ENCODE data around the gene KBTBD7. TPM values are rescaled to one million over a fixed set of nuclear protein-coding genes. Genes with fewer than 3 reads are reported as not detected.

KBTBD7 gene
- total RNA-seq: 10.6 to 14.3 TPM (median 11.2 TPM) in 3 replicates
- long read RNA-seq, full-length matches to known transcripts: 39 of 39 reads
- long read RNA-seq, partial matches to known transcripts: 0 of 39 reads
- long read RNA-seq, other reads (novel, unspliced or antisense): 0 of 39 reads

- peak within 1 kb of the TSS; percentile 96 for H3K27ac Mint-ChIP-seq (ENCODE audit: unreplicated experiment)
- peaks cover 11% of the 10 kb centered on the region for H3K36me3 Mint-ChIP-seq (ENCODE audit: low read depth)
- H3K4me1 Mint-ChIP-seq (ENCODE audit: low read depth): peaks cover 30% of the 10 kb centered on the region
- TF ChIP-seq CTCF (IDR thresholded peaks at IDR 0.05): peak; percentile 32
- no peaks in the 10 kb centered on the region for H3K27me3 Mint-ChIP-seq (ENCODE audit: low read depth)
- H3K4me3 Mint-ChIP-seq (ENCODE audit: unreplicated experiment): peak within 1 kb of the TSS; percentile 86
- H3K9me3 Mint-ChIP-seq (ENCODE audit: low read depth): peaks cover 11% of the 10 kb centered on the region
- peak; percentile 97 for DNase-seq (ENCODE audit: low spot score)
These were observed at the start of gene KBTBD7 for GRCh38 chr13:41193919-41194824. Gene KBTBD7, minus strand, starts transcription at chr13:41194569. Its CDS starts 312 bp downstream, at chr13:41194257.

GRCh38 chr13:41241626-41242025 is 47.3 kb upstream of the KBTBD7 start:
- H3K4me3 Mint-ChIP-seq (ENCODE audit: unreplicated experiment): no peak overlapping the region
- H3K27me3 Mint-ChIP-seq (ENCODE audit: low read depth): no peaks in the 10 kb centered on the region
- no peaks in the 10 kb centered on the region for H3K9me3 Mint-ChIP-seq (ENCODE audit: low read depth)
- DNase-seq (ENCODE audit: low spot score): no peak
- no peak overlapping the region for H3K27ac Mint-ChIP-seq (ENCODE audit: unreplicated experiment)
- H3K36me3 Mint-ChIP-seq (ENCODE audit: low read depth): peaks cover 3% of the 10 kb centered on the region
- peaks cover 9% of the 10 kb centered on the region for H3K4me1 Mint-ChIP-seq (ENCODE audit: low read depth)
- no peak for TF ChIP-seq CTCF (IDR thresholded peaks at IDR 0.05)

DNA sequence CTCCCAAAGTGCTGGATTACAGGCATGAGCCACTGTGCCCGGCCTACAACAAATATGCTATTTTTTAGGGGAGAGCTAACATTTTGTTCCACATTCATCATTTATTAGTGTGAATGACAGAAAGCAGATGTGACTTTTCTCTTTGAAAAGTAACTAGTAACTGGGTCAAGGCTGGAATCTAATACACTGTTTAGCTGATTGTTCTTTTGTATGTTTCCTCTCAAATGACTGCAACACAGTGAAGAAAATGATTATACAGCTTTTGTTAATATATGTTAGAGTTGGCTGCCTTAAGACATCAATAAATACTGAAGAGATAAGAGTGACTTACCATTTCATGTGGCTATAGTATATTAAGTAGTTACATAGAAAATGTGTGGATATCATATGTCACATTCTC is 42.0 kb upstream of the KBTBD7 start:
- H3K36me3 Mint-ChIP-seq (ENCODE audit: low read depth): peaks cover 8% of the 10 kb centered on the region
- H3K27me3 Mint-ChIP-seq (ENCODE audit: low read depth): no peaks in the 10 kb centered on the region
- no peak for TF ChIP-seq CTCF (IDR thresholded peaks at IDR 0.05)
- peaks cover 3% of the 10 kb centered on the region for H3K4me1 Mint-ChIP-seq (ENCODE audit: low read depth)
- no peak overlapping the region for H3K27ac Mint-ChIP-seq (ENCODE audit: unreplicated experiment)
- peaks cover 4% of the 10 kb centered on the region for H3K9me3 Mint-ChIP-seq (ENCODE audit: low read depth)
- no peak for DNase-seq (ENCODE audit: low spot score)
- no peak overlapping the region for H3K4me3 Mint-ChIP-seq (ENCODE audit: unreplicated experiment)

DNA sequence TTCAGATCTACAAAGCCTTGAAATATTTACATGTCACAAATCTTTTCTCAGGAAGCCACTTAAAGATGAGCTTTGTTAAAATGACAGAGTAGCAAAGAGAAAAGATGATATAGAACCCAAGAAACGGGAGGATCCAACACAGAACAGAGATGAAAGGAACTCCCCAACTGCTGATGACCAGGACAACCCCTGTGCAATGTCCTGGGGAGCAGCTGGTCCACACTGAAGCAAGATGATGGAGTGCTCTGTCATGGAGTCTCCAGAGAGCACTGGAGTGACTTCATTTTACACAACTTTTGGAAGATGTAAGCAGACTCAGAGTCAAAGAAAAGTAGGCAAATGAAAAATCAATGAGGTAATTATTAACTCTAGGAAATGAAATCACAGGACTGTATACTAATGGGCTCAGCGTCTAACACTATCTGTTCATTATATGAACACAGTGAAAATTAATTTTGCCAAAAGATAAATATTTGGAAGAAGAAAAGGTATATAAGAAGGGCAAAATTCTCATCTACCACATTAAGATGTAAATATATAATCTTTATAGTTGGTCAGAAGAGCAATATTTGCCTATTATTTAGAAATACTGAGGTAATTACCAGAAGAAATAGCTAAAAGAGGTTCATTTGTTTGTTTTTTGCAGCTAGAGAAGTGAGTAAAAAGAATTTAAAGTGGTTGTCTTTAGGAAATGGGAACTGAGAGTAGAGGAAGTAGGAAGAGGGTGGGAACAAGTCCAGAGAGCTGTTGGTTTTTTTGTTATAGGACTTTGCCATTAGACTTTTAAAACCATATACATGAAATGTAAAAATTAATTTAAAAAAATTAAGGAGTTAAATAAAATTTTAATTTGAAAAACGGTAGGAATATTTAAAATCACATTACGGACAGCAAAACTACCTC is 38.5 kb upstream of the KBTBD7 start:
- DNase-seq (ENCODE audit: low spot score): no peak
- Mint-ChIP-seq H3K27me3 (ENCODE audit: low read depth) (no peaks in the 10 kb centered on the region), H3K4me3 (ENCODE audit: unreplicated experiment) (no peak overlapping the region), H3K36me3 (ENCODE audit: low read depth) (peaks cover 6% of the 10 kb centered on the region), H3K9me3 (ENCODE audit: low read depth) (peaks cover 4% of the 10 kb centered on the region), H3K27ac (ENCODE audit: unreplicated experiment) (no peak overlapping the region), H3K4me1 (ENCODE audit: low read depth) (peaks cover 3% of the 10 kb centered on the region)
- no peak for TF ChIP-seq CTCF (IDR thresholded peaks at IDR 0.05)

DNA sequence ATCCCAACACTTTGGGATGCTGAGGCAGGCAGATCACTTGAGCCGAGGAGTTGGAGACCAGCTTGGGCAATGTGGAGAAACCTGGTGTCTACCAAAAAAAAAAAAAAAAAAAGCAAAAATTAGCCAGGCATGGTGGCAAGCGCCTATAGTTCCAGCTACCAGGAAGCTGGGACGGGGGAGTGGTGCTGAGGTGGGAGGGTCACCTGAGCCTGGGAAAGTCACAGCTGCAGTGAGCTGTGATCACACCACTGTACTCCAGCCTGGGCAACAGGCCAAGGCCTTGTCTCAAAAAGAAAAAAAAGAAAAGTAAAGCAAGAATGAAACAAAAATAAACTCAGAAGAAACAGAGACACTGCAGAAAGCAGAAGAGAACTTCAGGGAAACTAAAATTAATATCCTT is 37.4 kb upstream of the KBTBD7 start:
- DNase-seq (ENCODE audit: low spot score): no peak
- H3K27me3 Mint-ChIP-seq (ENCODE audit: low read depth): no peaks in the 10 kb centered on the region
- peaks cover 4% of the 10 kb centered on the region for H3K9me3 Mint-ChIP-seq (ENCODE audit: low read depth)
- H3K36me3 Mint-ChIP-seq (ENCODE audit: low read depth): peaks cover 6% of the 10 kb centered on the region
- no peak overlapping the region for H3K4me3 Mint-ChIP-seq (ENCODE audit: unreplicated experiment)
- peaks cover 3% of the 10 kb centered on the region for H3K4me1 Mint-ChIP-seq (ENCODE audit: low read depth)
- no peak for TF ChIP-seq CTCF (IDR thresholded peaks at IDR 0.05)
- no peak overlapping the region for H3K27ac Mint-ChIP-seq (ENCODE audit: unreplicated experiment)

All from chondrocyte (in vitro differentiated cells).